OCI-LY7 (cell line): Measurements from ENCODE around the gene CRTC2. TPM values are rescaled to one million over a fixed set of nuclear protein-coding genes. Genes with fewer than 3 reads are reported as not detected.

ENCODE experiments used
- BruUV-seq: library from RNA; stranded (reverse); fragments of 400-500 nt; replicated peaks from 2 replicates; lab custom pipeline; 2021; lab: Mats Ljungman, UMichigan
- CTCF ChIA-PET: fragments of 300-600 bp; sonication (Branson Sonifier 250); formaldehyde crosslinking; loops from one replicate; lab custom pipeline; 2022; ENCODE audit warnings: antibody characterized with exemption; ENCODE audit not compliant: unreplicated experiment; lab: Charles Lee
- POLR2A ChIA-PET: fragments of 300-600 bp; sonication (Branson Sonifier 250); formaldehyde crosslinking; loops from one replicate; lab custom pipeline; 2022; ENCODE audit warnings: antibody characterized with exemption; lab: Charles Lee
- DNase-seq: peaks from one replicate; pipeline ENCODE4 v3.0.0-alpha.2; 2015; ENCODE audit warnings: low spot score
- H2AFZ ChIP-seq: fragments of 200-600 bp; sonication (generic), shearing (Covaris generic); 2 replicates; pipeline ENCODE4 v1.6.1; 2014; ENCODE audit warnings: mild to moderate bottlenecking, antibody characterized with exemption, low read length, moderate library complexity
- H3K27ac ChIP-seq: fragments of 200-600 bp; sonication (generic); 2 replicates; pipeline ENCODE4 v1.5.1; 2014; ENCODE audit warnings: mixed run types, low read depth, mild to moderate bottlenecking, moderate library complexity, low read length, inconsistent platforms; ENCODE audit not compliant: poor library complexity, severe bottlenecking
- H3K36me3 ChIP-seq: fragments of 200-600 bp; sonication (generic); 2 replicates; pipeline ENCODE4 v1.6.1; 2014; ENCODE audit warnings: mild to moderate bottlenecking, antibody characterized with exemption, low read length, moderate library complexity, mixed read lengths; ENCODE audit not compliant: insufficient read depth
- H3K4me1 ChIP-seq: fragments of 200-600 bp; sonication (generic); 2 replicates; pipeline ENCODE4 v1.5.1; 2014; ENCODE audit warnings: mild to moderate bottlenecking, low read length; ENCODE audit not compliant: insufficient read depth, poor library complexity, severe bottlenecking
- H3K4me2 ChIP-seq: fragments of 200-600 bp; sonication (generic); 2 replicates; pipeline ENCODE4 v1.6.1; 2014; ENCODE audit warnings: mild to moderate bottlenecking, low read length
- H3K4me3 ChIP-seq: fragments of 200-600 bp; sonication (generic); 2 replicates; pipeline ENCODE4 v1.5.1; 2014; ENCODE audit warnings: mild to moderate bottlenecking, low read depth, low read length; ENCODE audit not compliant: poor library complexity, severe bottlenecking
- H3K79me2 ChIP-seq: fragments of 200-600 bp; sonication (generic); 2 replicates; pipeline ENCODE4 v1.6.1; 2016; ENCODE audit warnings: low read depth, mild to moderate bottlenecking, low read length, moderate library complexity, mixed read lengths; ENCODE audit not compliant: insufficient read depth
- H3K9me2 ChIP-seq: fragments of 200-600 bp; sonication (generic); 2 replicates; pipeline ENCODE4 v1.6.1; 2016; ENCODE audit warnings: mild to moderate bottlenecking, low read length, mixed read lengths; ENCODE audit not compliant: insufficient read depth
- H3K9me3 ChIP-seq: fragments of 200-600 bp; sonication (generic); 2 replicates; pipeline ENCODE4 v1.6.1; 2014; ENCODE audit warnings: mild to moderate bottlenecking, mixed run types, low read length, mixed read lengths
- H4K20me1 ChIP-seq: fragments of 200-600 bp; sonication (generic); 2 replicates; pipeline ENCODE4 v1.6.1; 2014; ENCODE audit warnings: mild to moderate bottlenecking, antibody characterized with exemption, low read length, moderate library complexity, mixed read lengths; ENCODE audit not compliant: insufficient read depth
- CTCF ChIP-seq: fragments of 200-600 bp; sonication (generic); conservative IDR thresholded peaks from 2 replicates; pipeline ENCODE4 v1.5.1; 2014; ENCODE audit warnings: mild to moderate bottlenecking, antibody characterized with exemption, low read length, moderate library complexity, mixed read lengths
- EZH2phosphoT487 ChIP-seq: fragments of 200-600 bp; sonication (generic); IDR thresholded peaks from 2 replicates; pipeline ENCODE4 v1.6.1; 2018; ENCODE audit warnings: low read depth, borderline replicate concordance, mild to moderate bottlenecking, mixed run types, antibody characterized with exemption, low read length, moderate library complexity, mixed read lengths
- intact Hi-C: fragments of 100-400 bp; cut with micrococcal nuclease; formaldehyde crosslinking; loops from one replicate; pipeline ENCODE4 v1.10.0; 2022; ENCODE audit not compliant: unreplicated experiment
- total RNA-seq, 2 experiments: library from RNA; depleted of rRNA in 1 of 2; stranded (reverse); fragments of >200 nt in 1 of 2; shearing (Covaris generic) in 1 of 2; gene quantifications; 2 replicates each; pipeline ENCODE4 v1.2.3, GENCODE V29; 2014 to 2022

The CRTC2 gene
- total RNA-seq, 2 experiments from 2014 or later: 15.6 to 65.6 TPM

- TF ChIP-seq EZH2phosphoT487: no peak
- TF ChIP-seq CTCF: no peak
- Histone ChIP-seq H3K9me2 (no peaks in the 10 kb centered on the region), H2AFZ (peak within 1 kb of the TSS; percentile 66), H3K9me3 (no peaks in the 10 kb centered on the region; the same call in 1 of the 2 replicates), H3K4me1 (peaks cover 50% of the 10 kb centered on the region), H4K20me1 (peaks cover 5% of the 10 kb centered on the region; the same call in 1 of the 2 replicates), H3K36me3 (peaks cover 49% of the 10 kb centered on the region), H3K27ac (peak within 1 kb of the TSS; percentile 62), H3K4me3 (peak within 1 kb of the TSS; percentile 81), H3K4me2 (peak within 1 kb of the TSS; percentile 77), H3K79me2 (peaks cover 27% of the 10 kb centered on the region)
- ChIA-PET POLR2A (interaction anchor here (0.5 to 1.4 kb wide), 12 partner anchors 12 to 1302 kb away, joined by 3 to 6 read pairs (median 3); partner anchors contain the start of genes CREB3L4 and JTB), CTCF (no interaction called here)
- peak; percentile 99 for DNase-seq
- intact Hi-C loops: loop anchor here (1.0 kb wide), 1 partner anchor 282 kb away; the partner anchor contains the start of gene HAX1
- BruUV-seq: no TSS peak
Measured at GRCh38 chr1:153990468-153991150, 32.2 kb upstream of the CRTC2 start, which contains the start of gene RPS27. Gene RPS27, plus strand, starts transcription at chr1:153990762. Its CDS starts 35 bp downstream, at chr1:153990797.

DNA sequence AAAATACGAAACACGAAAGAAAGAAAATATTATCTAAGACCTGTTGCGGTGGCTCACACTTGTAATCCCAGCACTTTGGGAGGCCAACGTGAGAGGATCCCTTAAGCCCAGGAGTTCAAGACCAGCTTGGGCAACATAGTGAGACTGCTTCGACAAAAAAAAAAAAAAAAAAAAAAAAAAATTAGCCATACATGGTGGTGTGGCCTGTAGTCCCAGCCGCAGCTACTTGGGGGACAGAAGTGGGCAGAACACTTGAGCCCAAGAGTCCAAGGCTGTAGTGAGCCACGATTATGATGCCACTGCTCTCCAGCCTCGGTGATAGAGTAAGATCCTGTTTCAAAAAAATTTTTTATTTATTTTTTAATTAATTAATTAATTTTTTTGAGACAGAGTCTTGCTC lies 29.2 kb upstream of the CRTC2 start:
- H3K9me3 ChIP-seq: no peaks in the 10 kb centered on the region; the same call in 1 of the 2 replicates
- BruUV-seq: no TSS peak
- intact Hi-C loops: loop anchor here (2.0 to 10.0 kb wide), 4 partner anchors 41 to 473 kb away; partner anchors contain the start of gene DENND4B
- ChIA-PET POLR2A (interaction anchor here (0.6 to 1.9 kb wide), 5 partner anchors 11 to 874 kb away, joined by 3 to 6 read pairs (median 3); no protein-coding TSS in a partner anchor), CTCF (interaction anchor here (0.7 to 1.7 kb wide), 7 partner anchors 10 to 415 kb away, joined by 3 to 6 read pairs (median 4); partner anchors contain the start of gene JTB)
- peak overlapping the region; percentile 77 for H3K27ac ChIP-seq
- peak overlapping the region; percentile 98; the same call in 1 of the 2 replicates for H2AFZ ChIP-seq
- H3K4me2 ChIP-seq: peak overlapping the region; percentile 64
- DNase-seq: no peak
- H3K4me3 ChIP-seq: no peak overlapping the region
- no peak for TF ChIP-seq CTCF
- TF ChIP-seq EZH2phosphoT487: no peak
- peaks cover 47% of the 10 kb centered on the region for H3K4me1 ChIP-seq
- H3K9me2 ChIP-seq: no peaks in the 10 kb centered on the region
- H3K36me3 ChIP-seq: peaks cover 19% of the 10 kb centered on the region
- peaks cover 2% of the 10 kb centered on the region; the same call in 1 of the 2 replicates for H4K20me1 ChIP-seq
- H3K79me2 ChIP-seq: peaks cover 21% of the 10 kb centered on the region
